LNCaP clone FGC (cell line): Measurements from ENCODE around the gene ATP1A2.

Source experiments
- DNase-seq: peaks from one replicate; pipeline ENCODE4 v3.0.0-alpha.2; 2011; ENCODE audit warnings: low read depth
- H3K4me3 ChIP-seq: 2 replicates; pipeline ENCODE4 v1.5.1; 2011; ENCODE audit warnings: mild to moderate bottlenecking, low read depth, low read length, control low read depth
- TF ChIP-seq, protein P1 (sequence below): IDR thresholded peaks from 2 replicates; pipeline ENCODE4 v1.5.1; 2012; ENCODE audit warnings: mild to moderate bottlenecking; ENCODE audit not compliant: control insufficient read depth, insufficient read depth; ENCODE audit errors: extremely low read depth

ATP1A2 gene

DNA sequence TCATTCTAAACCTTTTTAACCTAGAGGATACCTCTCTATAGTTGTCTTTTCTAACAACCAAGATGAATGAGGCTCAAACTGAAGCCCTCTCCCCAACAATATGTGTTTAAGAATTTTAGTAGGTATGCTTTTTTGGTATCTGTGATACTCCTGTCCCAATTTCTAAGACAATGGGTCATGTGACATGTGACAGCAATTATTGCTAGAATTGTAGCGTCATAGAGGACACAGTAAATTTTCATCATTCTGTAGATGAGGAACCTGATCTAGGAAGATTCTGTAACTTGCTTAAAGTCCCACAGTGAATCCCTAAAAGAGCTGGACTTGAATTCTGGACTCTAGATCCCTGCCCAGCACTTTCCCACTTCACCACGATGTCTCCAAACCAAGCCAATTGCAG is 63.2 kb downstream of the ATP1A2 start:
- no peak overlapping the region for H3K4me3 ChIP-seq
- no peak for DNase-seq
- TF ChIP-seq, protein P1, sequence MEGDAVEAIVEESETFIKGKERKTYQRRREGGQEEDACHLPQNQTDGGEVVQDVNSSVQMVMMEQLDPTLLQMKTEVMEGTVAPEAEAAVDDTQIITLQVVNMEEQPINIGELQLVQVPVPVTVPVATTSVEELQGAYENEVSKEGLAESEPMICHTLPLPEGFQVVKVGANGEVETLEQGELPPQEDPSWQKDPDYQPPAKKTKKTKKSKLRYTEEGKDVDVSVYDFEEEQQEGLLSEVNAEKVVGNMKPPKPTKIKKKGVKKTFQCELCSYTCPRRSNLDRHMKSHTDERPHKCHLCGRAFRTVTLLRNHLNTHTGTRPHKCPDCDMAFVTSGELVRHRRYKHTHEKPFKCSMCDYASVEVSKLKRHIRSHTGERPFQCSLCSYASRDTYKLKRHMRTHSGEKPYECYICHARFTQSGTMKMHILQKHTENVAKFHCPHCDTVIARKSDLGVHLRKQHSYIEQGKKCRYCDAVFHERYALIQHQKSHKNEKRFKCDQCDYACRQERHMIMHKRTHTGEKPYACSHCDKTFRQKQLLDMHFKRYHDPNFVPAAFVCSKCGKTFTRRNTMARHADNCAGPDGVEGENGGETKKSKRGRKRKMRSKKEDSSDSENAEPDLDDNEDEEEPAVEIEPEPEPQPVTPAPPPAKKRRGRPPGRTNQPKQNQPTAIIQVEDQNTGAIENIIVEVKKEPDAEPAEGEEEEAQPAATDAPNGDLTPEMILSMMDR, result no peak

DNA sequence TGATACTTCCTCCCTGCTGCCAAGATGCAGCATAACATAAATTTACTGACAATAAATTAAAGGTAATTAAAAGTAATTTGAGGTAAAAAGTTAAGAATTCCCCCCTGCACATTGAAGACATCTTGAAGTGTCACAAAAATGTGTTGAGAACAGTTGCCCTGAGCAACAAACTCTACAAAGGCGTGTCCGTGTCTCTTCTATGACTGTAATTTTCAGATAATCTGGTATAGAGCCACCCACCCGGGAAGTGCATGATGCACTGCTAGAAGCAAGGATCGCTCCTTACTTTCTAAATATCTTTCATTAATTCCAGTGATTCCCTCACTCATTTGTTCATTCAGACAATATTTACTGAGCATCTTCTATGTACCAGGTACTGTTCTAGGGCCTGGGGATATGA is 63.8 kb downstream of the ATP1A2 start:
- no peak for DNase-seq
- TF ChIP-seq, protein P1, result no peak
- no peak overlapping the region for H3K4me3 ChIP-seq

DNA sequence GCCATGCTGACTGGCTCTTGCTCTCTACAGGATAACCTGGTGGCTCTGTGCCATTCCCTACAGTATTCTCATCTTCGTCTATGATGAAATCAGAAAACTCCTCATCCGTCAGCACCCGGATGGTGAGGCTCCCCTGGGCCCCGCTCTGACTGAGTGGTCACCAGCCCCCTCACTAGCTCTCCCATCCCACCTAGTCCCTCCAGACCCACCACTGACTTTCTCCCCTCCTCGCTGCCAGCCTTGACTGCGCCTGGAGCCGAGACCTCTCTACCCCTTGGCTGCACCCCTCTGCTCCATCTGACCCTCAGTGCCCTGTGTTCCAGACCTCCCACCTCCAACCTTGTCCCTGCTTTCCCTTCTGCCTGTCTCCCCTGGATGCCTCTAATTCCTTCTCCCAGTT is 70.7 kb downstream of the ATP1A2 start:
- H3K4me3 ChIP-seq, result no peak overlapping the region
- TF ChIP-seq, protein P1, result no peak
- no peak for DNase-seq

DNA sequence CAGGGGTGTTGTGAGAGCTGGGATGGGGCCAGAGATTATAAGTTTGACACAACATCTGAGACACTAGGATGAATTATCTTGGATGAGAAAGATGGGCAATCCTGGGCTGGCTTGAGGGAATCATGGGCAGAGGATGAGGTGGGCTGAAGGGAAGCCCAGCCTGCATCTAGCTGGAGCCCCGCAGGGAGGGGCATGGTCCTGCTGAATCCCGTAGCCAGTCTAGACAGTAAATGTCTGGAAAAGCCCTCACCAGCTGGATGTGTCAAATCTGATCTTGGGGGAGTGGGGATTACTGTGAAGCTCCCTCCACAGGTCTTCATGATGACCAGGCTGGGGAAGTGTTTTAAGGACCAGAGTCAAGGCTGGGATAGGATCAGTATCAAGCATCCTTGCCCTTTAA is 71.2 kb downstream of the ATP1A2 start:
- H3K4me3 ChIP-seq, result no peak overlapping the region
- TF ChIP-seq, protein P1, result no peak
- DNase-seq, result no peak

DNA sequence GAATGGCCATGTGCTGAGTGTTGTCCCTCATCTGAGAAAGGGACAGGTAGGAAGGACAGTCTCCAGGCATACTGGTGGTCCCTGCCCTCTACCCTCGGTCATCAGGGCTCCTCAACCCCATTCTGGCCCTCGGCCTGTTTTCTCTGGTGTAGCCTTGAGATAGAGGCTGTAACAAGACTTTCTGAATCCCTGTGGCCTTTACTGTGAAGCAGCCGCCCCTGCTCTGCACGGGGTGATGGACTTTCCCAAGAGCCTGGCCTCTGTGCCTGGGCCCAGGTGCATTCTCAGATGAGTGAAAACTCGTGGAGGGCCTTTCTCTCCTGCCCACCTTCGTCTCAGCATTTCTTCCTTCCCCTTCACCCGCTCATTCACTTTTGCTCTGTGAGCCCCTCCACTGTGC is 71.8 kb downstream of the ATP1A2 start:
- no peak for DNase-seq
- TF ChIP-seq, protein P1, result no peak

DNA sequence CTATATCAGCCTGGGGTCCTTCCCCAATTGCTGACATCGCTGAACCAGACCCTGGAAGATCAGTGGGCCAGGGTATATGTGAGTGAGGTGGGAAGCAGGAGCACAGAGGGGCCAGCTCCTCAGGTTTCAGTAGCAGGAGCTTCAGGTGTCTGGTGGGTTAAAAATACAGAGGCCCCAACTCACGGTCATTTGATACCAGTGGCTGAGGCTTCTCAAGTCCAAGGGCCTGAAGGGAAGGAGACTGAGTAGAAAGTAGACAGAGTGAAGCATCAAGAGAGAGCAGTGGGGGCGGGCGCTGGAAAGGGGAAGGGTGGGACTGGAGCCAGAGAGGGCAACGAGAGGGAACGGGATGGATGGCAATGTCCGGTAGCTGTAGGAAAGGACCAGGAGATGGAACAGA is 72.8 kb downstream of the ATP1A2 start:
- H3K4me3 ChIP-seq, result no peak overlapping the region
- DNase-seq, result no peak
- TF ChIP-seq, protein P1, result no peak

More for the DNA sequence above, 71.8 kb downstream of the ATP1A2 start:
- H3K4me3 ChIP-seq, result no peak overlapping the region
